A549 treated with CpdA at 1 μM for 4 hours (cell line): Measurements from ENCODE around the gene RTF1. TPM values are rescaled to one million over a fixed set of nuclear protein-coding genes. Genes with fewer than 3 reads are reported as not detected.

Source experiments
- total RNA-seq: library from RNA; stranded (reverse); fragments of 200-300 nt; extraction: Qiagen RNA extraction; gene quantifications from 5 replicates; pipeline ENCODE4 v1.2.3, GENCODE V29; 2022; ENCODE audit warnings: low read depth

The RTF1 gene
- total RNA-seq: 16.3 to 27.5 TPM (median 19.5 TPM) in 5 replicates

DNA sequence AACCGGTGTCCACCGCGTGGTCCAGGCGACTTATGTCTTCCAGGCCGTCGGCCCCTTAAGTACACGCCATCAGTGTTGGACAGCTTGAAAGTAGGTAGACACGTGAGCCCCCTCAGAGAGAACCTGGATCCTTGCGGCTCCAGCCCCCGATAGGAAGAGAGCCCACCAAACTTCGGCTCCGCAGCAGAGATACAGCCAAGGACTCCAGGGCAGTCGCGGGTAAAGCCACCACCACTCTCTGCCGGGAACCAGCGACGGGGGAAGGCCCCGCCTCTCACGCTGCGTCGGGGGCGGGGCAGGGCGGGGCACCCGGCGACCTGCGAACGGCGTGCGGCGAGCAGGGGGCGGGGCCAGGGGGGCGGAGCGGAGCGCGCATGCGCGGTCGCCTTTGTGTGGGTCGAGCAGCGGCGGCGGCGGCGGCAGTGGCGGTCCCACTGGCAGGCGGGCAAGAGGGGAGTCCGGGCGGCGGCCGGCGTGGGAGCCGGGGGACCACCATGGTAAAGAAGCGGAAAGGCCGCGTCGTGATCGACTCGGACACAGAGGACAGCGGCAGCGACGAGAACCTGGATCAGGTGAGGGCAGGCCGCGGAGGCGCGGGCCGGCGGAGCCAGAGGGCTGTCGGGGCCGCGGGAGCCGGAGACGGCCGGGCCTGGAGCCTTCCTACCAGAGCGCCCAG lies at the start of gene RTF1:
RTF1 (plus strand) TSS at position 354 of the 676 bp plus-strand sequence; CDS start at position 375, 21 bp downstream.

DNA sequence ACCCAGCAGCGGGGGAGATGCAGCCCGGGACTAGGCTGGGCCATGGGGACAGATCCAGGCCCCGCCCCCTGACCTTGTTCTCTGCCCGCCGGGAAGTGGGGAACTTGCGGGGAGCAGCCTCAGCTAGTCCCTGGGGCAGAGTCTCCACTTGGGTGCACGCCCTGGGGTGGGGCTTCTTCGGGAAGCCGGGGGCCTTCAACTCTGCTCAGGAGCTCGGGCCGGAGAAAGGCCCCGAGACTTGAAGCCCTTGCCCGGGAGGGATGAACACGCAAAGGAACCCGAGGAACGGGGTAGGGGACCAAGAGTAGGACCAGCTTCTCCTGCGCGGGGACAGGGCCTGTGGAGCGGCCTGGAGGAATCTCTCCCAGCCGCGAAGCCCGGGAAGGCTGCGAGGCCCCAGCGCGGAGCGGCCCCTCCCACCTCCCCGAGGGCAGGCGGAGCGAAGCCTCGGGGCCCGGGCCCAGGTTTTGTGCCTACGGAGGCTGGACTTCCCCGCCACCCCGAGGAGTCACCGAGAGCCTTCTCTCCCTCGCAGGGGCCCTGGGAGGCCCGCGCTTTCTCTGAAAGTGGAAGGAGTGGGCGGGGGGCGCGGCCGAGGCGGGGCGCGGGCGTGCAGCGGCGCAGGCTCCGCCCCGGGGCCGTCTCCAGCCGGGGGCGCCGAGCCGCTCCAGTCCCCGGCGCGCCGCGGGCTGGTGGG lies 76.5 kb downstream of the RTF1 start, which contains the start of gene ITPKA:
ITPKA (plus strand) TSS at position 670 of the 697 bp plus-strand sequence. CDS start 54 bp downstream, outside the sequence.

DNA sequence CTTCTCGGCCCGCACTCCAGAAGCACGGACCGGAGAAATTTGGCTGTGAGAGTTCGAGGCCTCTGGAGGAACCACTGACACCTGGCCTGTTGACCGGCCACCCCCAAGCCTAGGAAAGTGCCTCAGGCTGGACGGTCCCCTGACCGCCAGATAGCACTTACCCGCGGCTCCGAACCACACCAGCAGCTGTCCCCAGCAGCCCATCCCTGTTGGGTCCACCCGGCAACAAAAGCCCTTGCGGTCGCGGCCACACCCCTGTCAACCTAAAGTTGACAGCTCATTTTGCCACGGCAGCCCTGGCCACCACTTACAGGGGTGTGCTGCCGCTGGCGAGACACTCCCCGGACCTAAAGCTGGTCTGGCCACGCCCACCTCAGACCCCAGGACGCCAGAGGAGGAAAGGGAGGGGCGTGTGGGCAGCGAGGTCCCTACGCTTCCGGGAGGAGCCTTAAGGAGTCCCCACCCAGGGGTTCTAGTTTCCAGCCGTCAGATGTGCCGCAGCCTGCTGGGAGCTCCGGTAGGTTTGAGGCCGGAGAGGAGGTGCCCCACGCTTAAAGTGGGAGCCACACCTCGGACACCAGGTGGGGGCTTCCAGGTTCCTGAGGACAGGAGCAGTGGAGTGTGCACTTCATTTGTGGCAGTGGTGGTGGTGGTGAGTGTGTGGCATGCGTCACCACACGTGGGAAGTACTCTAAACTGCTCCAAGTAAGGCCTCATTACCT lies 96.8 kb downstream of the RTF1 start, which contains the start of gene LTK:
LTK (minus strand) TSS at position 322 of the 722 bp plus-strand sequence; CDS start at position 204, 118 bp downstream.

Other genes with a start within 250 kb of the RTF1 start
- gene EXD1, start 186.3 kb upstream of the RTF1 start, total RNA-seq: 0.06 to 0.12 TPM (median 0.10 TPM) in 3 of 5 replicates, not detected in the others
- 47.5 to 73.6 TPM (median 50.4 TPM) in 5 replicates for gene CHP1, start 185.8 kb upstream of the RTF1 start, total RNA-seq
- gene OIP5, start 84.5 kb upstream of the RTF1 start, total RNA-seq: 13.6 to 16.2 TPM (median 14.8 TPM) in 5 replicates
- 65.2 to 95.4 TPM (median 72.2 TPM) in 5 replicates for gene NUSAP1, start 84.2 kb upstream of the RTF1 start, total RNA-seq
- 12.1 to 14.6 TPM (median 13.2 TPM) in 5 replicates for gene NDUFAF1, start 14.6 kb upstream of the RTF1 start, total RNA-seq
- 1.2 to 2.0 TPM (median 1.7 TPM) in 5 replicates for gene ITPKA, start 76.8 kb downstream of the RTF1 start, total RNA-seq
- gene LTK, start 96.7 kb downstream of the RTF1 start, total RNA-seq: 0.06 to 0.16 TPM (median 0.10 TPM) in 4 of 5 replicates, not detected in the other
- 9.2 to 14.5 TPM (median 12.7 TPM) in 5 replicates for gene RPAP1, start 127.2 kb downstream of the RTF1 start, total RNA-seq
- gene TYRO3, start 142.1 kb downstream of the RTF1 start, total RNA-seq: 11.0 to 13.2 TPM (median 12.4 TPM) in 5 replicates
- gene MGA, start 243.3 kb downstream of the RTF1 start, total RNA-seq: 6.1 to 11.1 TPM (median 6.9 TPM) in 5 replicates